UCSD-AML1 (cell line): ENCODE measurements around the gene SKP2.
A peak's percentile ranks its signal among the peaks of the same experiment; 100 is the strongest.
"Not testable (repeated sequence)": the region's sequence is repeated elsewhere in the genome, so short reads cannot be mapped to it uniquely, and the experiment has no call there.

ENCODE experiments used
- DNase-seq: peaks from one replicate; lab custom pipeline; 2025; ENCODE audit not compliant: unreplicated experiment; lab: John Stamatoyannopoulos, UW

Gene SKP2

GRCh38 chr5:36198783-36199182 lies 46.9 kb downstream of the SKP2 start:
- not testable (repeated sequence) for DNase-seq

- no peak for DNase-seq
Observed at GRCh38 chr5:36199620-36200019, 47.7 kb downstream of the SKP2 start.

GRCh38 chr5:36200513-36200912 lies 48.6 kb downstream of the SKP2 start:
- no peak for DNase-seq

- DNase-seq: peak; percentile 11
Observed at GRCh38 chr5:36202521-36202961, 50.6 kb downstream of the SKP2 start.

GRCh38 chr5:36205329-36205728 lies 53.4 kb downstream of the SKP2 start:
- no peak for DNase-seq

- DNase-seq: no peak
Observed at GRCh38 chr5:36206913-36207312, 55.0 kb downstream of the SKP2 start.

GRCh38 chr5:36208786-36209185 lies 56.9 kb downstream of the SKP2 start:
- no peak for DNase-seq

GRCh38 chr5:36209664-36210063 lies 57.8 kb downstream of the SKP2 start:
- DNase-seq: no peak

- no peak for DNase-seq
Observed at GRCh38 chr5:36214436-36214835, 62.5 kb downstream of the SKP2 start.

- no peak for DNase-seq
Observed at GRCh38 chr5:36215910-36216309, 64.0 kb downstream of the SKP2 start.

GRCh38 chr5:36217567-36217966 lies 65.7 kb downstream of the SKP2 start:
- DNase-seq: no peak

GRCh38 chr5:36217988-36218387 lies 66.1 kb downstream of the SKP2 start:
- no peak for DNase-seq

GRCh38 chr5:36222620-36223019 lies 70.7 kb downstream of the SKP2 start:
- no peak for DNase-seq

GRCh38 chr5:36227046-36227445 lies 75.1 kb downstream of the SKP2 start:
- no peak for DNase-seq

- no peak for DNase-seq
Observed at GRCh38 chr5:36228505-36228904, 76.6 kb downstream of the SKP2 start.

GRCh38 chr5:36230151-36230790 lies 78.4 kb downstream of the SKP2 start:
- DNase-seq: no peak

- DNase-seq: no peak
Observed at GRCh38 chr5:36232533-36232932, 80.6 kb downstream of the SKP2 start.
